Upper lobe of right lung (tissue), 1 donor: Measurements from ENCODE around the gene AUNIP. TPM values are rescaled to one million over a fixed set of nuclear protein-coding genes. Genes with fewer than 3 reads are reported as not detected.

Experiments
- ATAC-seq: fragments of 200-7000 bp; cut with Tn5 transposase; one replicate; pipeline ENCODE4 v1.9.1; 2020; ENCODE audit warnings: mild to moderate bottlenecking, moderate library complexity
- DNase-seq: peaks from one replicate; pipeline ENCODE4 v3.0.0-alpha.2; 2020
- H3K27ac ChIP-seq: fragments of 200-600 bp; one replicate; pipeline ENCODE4 v1.8.0; 2022
- H3K27me3 ChIP-seq: fragments of 200-600 bp; one replicate; pipeline ENCODE4 v1.8.0; 2022; ENCODE audit warnings: mild to moderate bottlenecking
- H3K36me3 ChIP-seq: fragments of 200-600 bp; one replicate; pipeline ENCODE4 v1.8.0; 2022
- H3K4me1 ChIP-seq: fragments of 200-600 bp; one replicate; pipeline ENCODE4 v1.8.0; 2022
- H3K4me3 ChIP-seq: fragments of 200-600 bp; one replicate; pipeline ENCODE4 v1.8.0; 2022; ENCODE audit warnings: mild to moderate bottlenecking
- H3K9me3 ChIP-seq: fragments of 200-600 bp; one replicate; pipeline ENCODE4 v1.8.0; 2022
- intact Hi-C: fragments of 100-400 bp; cut with DNase I; formaldehyde crosslinking; loops from one replicate; pipeline ENCODE4 v1.11.0; 2022
- total RNA-seq: library from RNA; stranded (reverse); fragmentation: NEBNext Ultra II Directional; extraction: Animal tissue kit (Norgen Biotek cat#: 25700); gene quantifications from one replicate; pipeline ENCODE4 v1.2.1, GENCODE V29; 2021
- TF ChIP-seq, protein P1 (sequence below): fragments of 200-600 bp; IDR thresholded peaks from one replicate; pipeline ENCODE4 v1.8.0; 2022; ENCODE audit warnings: antibody characterized with exemption
- donor health status: DM: no; HTN: yes; CAD: no; lungs with severe emphysema.

The AUNIP gene
- total RNA-seq, 1 donor from 2014 or later: not detected

DNA sequence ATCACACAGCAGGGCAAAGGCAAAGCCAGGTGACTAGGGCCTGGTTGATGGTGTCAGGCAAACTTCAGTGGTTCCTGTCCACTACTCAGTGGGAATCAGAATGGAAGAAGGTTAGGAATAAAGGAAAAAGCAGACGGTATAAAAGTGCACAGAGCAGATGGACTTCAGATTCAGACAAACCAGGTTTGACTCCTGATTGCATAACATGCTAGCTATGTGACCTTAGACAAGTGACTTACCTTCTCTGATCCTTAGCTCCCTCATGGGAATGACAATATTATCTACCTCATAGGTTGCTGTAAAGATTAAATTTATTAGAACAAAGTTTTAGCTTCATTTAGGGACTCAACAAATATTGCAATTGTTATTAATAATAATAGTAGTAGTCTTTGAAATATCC is 11.4 kb upstream of the AUNIP start:
- intact Hi-C loops: no loop called here
- DNase-seq (no peak), ATAC-seq (no peak)
- Histone ChIP-seq H3K9me3 (no peaks in the 10 kb centered on the region), H3K27me3 (no peaks in the 10 kb centered on the region), H3K4me1 (peaks cover 25% of the 10 kb centered on the region), H3K4me3 (no peak overlapping the region), H3K36me3 (no peaks in the 10 kb centered on the region), H3K27ac (no peak overlapping the region)
- TF ChIP-seq, protein P1, sequence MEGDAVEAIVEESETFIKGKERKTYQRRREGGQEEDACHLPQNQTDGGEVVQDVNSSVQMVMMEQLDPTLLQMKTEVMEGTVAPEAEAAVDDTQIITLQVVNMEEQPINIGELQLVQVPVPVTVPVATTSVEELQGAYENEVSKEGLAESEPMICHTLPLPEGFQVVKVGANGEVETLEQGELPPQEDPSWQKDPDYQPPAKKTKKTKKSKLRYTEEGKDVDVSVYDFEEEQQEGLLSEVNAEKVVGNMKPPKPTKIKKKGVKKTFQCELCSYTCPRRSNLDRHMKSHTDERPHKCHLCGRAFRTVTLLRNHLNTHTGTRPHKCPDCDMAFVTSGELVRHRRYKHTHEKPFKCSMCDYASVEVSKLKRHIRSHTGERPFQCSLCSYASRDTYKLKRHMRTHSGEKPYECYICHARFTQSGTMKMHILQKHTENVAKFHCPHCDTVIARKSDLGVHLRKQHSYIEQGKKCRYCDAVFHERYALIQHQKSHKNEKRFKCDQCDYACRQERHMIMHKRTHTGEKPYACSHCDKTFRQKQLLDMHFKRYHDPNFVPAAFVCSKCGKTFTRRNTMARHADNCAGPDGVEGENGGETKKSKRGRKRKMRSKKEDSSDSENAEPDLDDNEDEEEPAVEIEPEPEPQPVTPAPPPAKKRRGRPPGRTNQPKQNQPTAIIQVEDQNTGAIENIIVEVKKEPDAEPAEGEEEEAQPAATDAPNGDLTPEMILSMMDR: no peak

- no peak overlapping the region for H3K4me3 ChIP-seq
- DNase-seq (peak; percentile 19), ATAC-seq (no peak)
- H3K27ac ChIP-seq: no peak overlapping the region
- H3K4me1 ChIP-seq: peaks cover 25% of the 10 kb centered on the region
- intact Hi-C loops: no loop called here
- TF ChIP-seq, protein P1: no peak
- H3K27me3 ChIP-seq: no peaks in the 10 kb centered on the region
- no peaks in the 10 kb centered on the region for H3K9me3 ChIP-seq
- H3K36me3 ChIP-seq: no peaks in the 10 kb centered on the region
Observed at GRCh38 chr1:25869909-25870606, 10.8 kb upstream of the AUNIP start.

GRCh38 chr1:25867210-25867991 is 8.1 kb upstream of the AUNIP start:
- DNase-seq: no peak
- TF ChIP-seq, protein P1: no peak

GRCh38 chr1:25866288-25866687 is 7.0 kb upstream of the AUNIP start:
- DNase-seq: no peak
- intact Hi-C loops: no loop called here

More at GRCh38 chr1:25867210-25867991, 8.1 kb upstream of the AUNIP start:
- peak; percentile 40 for ATAC-seq
- H3K27ac ChIP-seq: no peak overlapping the region
- intact Hi-C loops: no loop called here
- peaks cover 16% of the 10 kb centered on the region for H3K4me1 ChIP-seq
- H3K9me3 ChIP-seq: no peaks in the 10 kb centered on the region
- H3K4me3 ChIP-seq: no peak overlapping the region
- H3K36me3 ChIP-seq: no peaks in the 10 kb centered on the region
- H3K27me3 ChIP-seq: no peaks in the 10 kb centered on the region

DNA sequence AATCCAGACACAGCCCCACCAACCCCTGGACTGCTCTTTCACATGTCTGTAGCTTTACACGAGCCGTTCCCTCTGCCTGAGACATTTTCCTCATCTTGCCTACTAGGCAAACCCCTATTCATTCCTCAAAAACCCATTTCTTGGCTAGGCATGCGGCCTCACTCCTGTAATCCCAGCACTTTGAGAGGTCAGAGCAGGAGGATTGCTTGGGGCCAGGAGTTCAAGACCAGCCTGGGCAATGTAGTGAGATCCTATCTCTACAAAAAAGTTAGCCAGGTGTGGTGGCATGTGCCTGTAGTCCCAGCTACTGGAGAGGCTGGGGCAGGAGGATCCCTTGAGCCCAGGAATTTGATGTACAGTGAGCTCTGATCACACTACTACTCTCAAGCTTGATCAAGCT is 5.2 kb upstream of the AUNIP start:
- DNase-seq (no peak), ATAC-seq (no peak)
- intact Hi-C loops: no loop called here
- Histone ChIP-seq H3K27ac (no peak overlapping the region), H3K27me3 (no peaks in the 10 kb centered on the region), H3K36me3 (no peaks in the 10 kb centered on the region), H3K9me3 (no peaks in the 10 kb centered on the region), H3K4me1 (no peaks in the 10 kb centered on the region), H3K4me3 (no peak overlapping the region)
- TF ChIP-seq, protein P1: no peak

More at GRCh38 chr1:25866288-25866687, 7.0 kb upstream of the AUNIP start:
- no peak overlapping the region for H3K27ac ChIP-seq
- peaks cover 4% of the 10 kb centered on the region for H3K4me1 ChIP-seq
- no peak for ATAC-seq
- H3K4me3 ChIP-seq: no peak overlapping the region
- no peaks in the 10 kb centered on the region for H3K9me3 ChIP-seq
- no peaks in the 10 kb centered on the region for H3K36me3 ChIP-seq
- TF ChIP-seq, protein P1: no peak
- no peaks in the 10 kb centered on the region for H3K27me3 ChIP-seq
